Measurements from ENCODE around the gene ZNF470.

Gene ZNF470

DNA sequence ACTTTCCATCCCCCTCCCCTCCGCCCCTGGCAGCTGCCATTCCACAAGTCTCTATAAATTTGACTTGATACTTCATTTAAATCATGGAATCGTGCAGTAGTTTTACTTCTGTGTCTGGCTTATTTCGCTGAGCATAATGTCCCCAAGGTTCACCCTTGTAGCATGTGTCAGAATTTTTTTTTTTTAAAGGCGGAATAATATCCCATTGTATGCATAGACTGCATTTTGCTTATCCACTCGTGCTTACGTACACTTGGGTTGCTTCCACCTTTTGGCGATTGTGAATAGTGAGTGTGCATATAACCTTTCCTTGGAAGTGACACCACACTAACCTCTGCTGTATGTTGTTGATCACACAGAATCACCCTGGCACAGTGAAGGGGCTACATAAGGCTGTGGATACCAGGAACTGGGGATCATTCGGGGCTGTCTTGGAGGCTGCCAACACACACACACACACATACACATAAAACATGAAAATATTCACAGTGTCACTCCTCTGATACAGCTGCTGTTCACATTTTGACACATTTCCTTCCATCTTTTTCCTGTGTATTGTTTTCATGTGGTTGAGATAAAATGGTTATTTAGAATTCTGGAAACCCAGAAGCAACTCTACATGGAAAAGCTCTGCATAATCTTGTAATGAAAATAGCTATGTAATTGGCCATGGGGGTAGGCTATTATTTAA, 41.2 kb downstream of the ZNF470 start:
- DNase-seq (ENCODE audit: low read depth), result no peak

GRCh38 chr19:56611288-56611687, 44.0 kb downstream of the ZNF470 start:
- DNase-seq (ENCODE audit: low read depth), result no peak

GRCh38 chr19:56612737-56613136, 45.5 kb downstream of the ZNF470 start:
- no peak for DNase-seq (ENCODE audit: low read depth)

- DNase-seq (ENCODE audit: low read depth), result no peak
Observed at GRCh38 chr19:56613639-56614038, 46.4 kb downstream of the ZNF470 start.

GRCh38 chr19:56617531-56617930, 50.3 kb downstream of the ZNF470 start:
- no peak for DNase-seq (ENCODE audit: low read depth)

DNA sequence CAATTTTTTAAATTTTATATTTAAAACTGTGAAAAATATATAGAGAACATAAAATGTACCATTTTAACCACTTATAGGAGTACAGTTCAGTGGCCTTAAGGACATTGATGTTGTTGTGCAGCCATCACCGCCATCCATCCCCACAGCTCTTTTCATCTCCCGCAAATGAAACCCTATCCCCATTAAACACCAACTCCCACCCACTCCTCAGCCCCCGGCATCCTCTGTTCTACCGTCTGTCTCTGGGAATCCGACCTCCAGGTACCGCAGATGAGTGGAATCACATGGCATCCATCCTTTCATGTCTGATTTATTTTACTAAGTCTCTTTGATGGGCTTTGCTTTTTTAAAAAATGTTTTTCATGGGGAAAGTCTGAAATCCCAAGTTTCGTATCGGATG, 51.9 kb downstream of the ZNF470 start:
- no peak for DNase-seq (ENCODE audit: low read depth)

- no peak for DNase-seq (ENCODE audit: low read depth)
Observed at GRCh38 chr19:56622374-56622773, 55.1 kb downstream of the ZNF470 start.

DNA sequence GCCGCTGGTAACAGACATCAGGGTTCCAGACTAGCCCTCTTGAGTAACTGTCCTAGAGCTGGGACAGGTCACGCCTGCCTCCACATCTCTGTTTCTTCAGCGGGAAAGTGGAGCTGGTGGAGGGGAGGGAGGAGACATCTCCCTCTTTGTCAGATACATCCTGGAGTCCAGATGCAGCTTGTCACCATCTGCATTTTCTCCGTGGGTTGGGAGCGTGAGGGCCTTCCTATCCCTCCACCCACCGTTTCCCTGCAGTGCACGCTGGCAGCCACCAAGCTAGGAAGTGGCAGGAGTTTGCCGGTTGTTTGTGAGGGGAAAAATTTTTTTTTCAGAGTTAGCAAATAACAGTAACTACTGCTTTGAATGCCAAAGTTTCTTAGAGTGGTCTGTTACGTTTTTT, 55.7 kb downstream of the ZNF470 start:
- DNase-seq (ENCODE audit: low read depth), result no peak

GRCh38 chr19:56625708-56626107, 58.4 kb downstream of the ZNF470 start:
- DNase-seq (ENCODE audit: low read depth), result no peak

GRCh38 chr19:56633021-56633420, 65.8 kb downstream of the ZNF470 start:
- no peak for DNase-seq (ENCODE audit: low read depth)

DNA sequence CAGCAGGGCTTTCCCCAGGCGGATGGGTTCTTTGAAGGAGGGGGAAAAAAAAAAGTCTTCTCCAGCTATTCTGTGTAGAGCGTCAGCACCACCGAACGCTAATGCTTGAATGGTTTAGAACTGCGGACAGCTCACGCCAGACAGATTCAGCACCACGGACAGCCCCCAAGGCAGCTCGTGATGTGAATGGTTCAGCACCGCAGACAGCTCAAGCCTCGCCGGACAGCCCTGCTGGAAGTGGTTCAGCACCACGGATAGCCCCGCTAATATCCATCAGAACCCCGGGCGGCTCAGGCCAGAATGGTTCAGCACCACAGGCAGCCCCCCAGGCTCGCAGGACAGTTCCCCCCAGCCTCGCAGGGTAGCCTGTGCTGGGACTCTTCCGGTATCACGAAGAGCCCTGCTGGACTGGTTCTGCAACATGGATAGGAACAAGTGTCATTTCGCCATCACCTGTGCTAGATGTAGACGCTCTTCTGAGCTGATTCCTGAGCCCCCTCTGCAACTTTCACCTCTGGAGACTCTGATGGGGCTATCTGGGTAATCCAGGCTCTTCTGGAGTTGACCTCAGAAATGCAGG, 70.8 kb downstream of the ZNF470 start:
- peak; percentile 10 for DNase-seq (ENCODE audit: low read depth)

Data from stimulated activated CD8-positive, alpha-beta memory T cell treated with anti-CD3 and anti-CD28 coated beads, Interleukin-7, amount 100 ng/mL, for 24 hours (primary cell).